ENCODE measurements around the gene ADGRF1.

DNA sequence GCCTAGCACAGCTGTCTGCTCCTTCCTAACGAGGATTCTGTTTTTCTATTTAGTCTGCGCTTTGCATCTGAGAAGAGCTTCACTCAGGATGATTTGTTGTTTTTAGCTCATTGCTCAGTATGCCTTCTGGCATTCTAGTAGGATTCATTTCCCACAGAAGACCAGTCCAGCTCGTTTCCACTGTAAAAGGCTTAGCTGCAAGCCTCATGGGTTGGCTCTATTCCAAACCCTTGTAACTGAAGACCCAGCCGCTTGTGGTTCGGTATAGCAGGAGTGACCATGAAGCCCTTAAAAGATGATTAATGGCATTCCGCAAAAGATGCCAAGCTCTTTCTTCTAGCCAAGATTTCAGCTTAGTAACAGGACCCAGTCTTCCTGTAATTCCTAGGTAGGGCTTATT is 7.2 kb downstream of the ADGRF1 start:
- TF ChIP-seq PHF8 (IDR thresholded peaks at IDR 0.05; ENCODE audit: borderline replicate concordance, low read depth) (no peak), POLR2A (IDR thresholded peaks at IDR 0.05; ENCODE audit: low read length) (no peak)
- TF ChIP-seq, protein P1, sequence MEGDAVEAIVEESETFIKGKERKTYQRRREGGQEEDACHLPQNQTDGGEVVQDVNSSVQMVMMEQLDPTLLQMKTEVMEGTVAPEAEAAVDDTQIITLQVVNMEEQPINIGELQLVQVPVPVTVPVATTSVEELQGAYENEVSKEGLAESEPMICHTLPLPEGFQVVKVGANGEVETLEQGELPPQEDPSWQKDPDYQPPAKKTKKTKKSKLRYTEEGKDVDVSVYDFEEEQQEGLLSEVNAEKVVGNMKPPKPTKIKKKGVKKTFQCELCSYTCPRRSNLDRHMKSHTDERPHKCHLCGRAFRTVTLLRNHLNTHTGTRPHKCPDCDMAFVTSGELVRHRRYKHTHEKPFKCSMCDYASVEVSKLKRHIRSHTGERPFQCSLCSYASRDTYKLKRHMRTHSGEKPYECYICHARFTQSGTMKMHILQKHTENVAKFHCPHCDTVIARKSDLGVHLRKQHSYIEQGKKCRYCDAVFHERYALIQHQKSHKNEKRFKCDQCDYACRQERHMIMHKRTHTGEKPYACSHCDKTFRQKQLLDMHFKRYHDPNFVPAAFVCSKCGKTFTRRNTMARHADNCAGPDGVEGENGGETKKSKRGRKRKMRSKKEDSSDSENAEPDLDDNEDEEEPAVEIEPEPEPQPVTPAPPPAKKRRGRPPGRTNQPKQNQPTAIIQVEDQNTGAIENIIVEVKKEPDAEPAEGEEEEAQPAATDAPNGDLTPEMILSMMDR (IDR thresholded peaks at IDR 0.05): no peak

Data from A549 (cell line).